Fibroblast of upper back skin (primary cell): ENCODE data around the gene HAP1.
"Not testable (repeated sequence)": the region's sequence is repeated elsewhere in the genome, so short reads cannot be mapped to it uniquely, and the experiment has no call there.

Source experiments
- DNase-seq: peaks from one replicate; pipeline ENCODE4 v3.0.0-alpha.2; 2013

Gene HAP1

DNA sequence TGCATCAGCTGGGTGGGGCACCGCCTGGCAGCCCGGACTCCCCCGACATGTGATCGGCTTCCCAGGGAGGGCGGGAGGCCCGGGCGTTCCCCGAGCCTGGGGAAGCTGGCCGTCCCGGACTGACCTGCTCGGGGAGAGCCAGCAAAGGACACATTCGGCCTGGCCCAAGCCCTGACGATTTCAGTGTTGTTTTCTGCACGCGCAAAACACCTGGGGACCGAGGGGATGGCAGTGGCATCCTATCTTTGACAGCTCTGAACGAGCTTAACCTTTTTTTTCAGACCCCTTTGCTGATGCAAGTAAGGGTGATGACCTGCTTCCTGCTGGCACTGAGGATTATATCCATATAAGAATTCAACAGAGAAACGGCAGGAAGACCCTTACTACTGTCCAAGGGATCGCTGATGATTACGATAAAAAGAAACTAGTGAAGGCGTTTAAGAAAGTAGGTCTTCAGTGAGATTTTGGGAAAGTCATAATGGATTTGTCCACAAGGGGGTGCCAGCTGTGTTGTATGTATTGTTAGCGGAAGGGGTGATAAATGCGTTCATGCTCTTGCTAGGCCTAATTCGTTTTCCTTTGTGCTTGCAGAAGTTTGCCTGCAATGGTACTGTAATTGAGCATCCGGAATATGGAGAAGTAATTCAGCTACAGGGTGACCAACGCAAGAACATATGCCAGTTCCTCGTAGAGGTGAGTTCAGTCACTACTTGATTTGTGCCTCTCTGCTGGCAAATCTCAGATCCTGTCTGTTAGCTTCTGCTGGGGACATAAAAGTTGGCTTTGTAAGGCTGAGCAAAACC lies 44.7 kb downstream of the HAP1 start:
- peak; percentile 77 for DNase-seq

GRCh38 chr17:41688641-41689496 lies 45.6 kb downstream of the HAP1 start, which contains the start of gene EIF1:
TSS of gene EIF1 (plus strand) at chr17:41688885. CDS start at chr17:41689039, 154 bp downstream.
- DNase-seq = peak; percentile 100

DNA sequence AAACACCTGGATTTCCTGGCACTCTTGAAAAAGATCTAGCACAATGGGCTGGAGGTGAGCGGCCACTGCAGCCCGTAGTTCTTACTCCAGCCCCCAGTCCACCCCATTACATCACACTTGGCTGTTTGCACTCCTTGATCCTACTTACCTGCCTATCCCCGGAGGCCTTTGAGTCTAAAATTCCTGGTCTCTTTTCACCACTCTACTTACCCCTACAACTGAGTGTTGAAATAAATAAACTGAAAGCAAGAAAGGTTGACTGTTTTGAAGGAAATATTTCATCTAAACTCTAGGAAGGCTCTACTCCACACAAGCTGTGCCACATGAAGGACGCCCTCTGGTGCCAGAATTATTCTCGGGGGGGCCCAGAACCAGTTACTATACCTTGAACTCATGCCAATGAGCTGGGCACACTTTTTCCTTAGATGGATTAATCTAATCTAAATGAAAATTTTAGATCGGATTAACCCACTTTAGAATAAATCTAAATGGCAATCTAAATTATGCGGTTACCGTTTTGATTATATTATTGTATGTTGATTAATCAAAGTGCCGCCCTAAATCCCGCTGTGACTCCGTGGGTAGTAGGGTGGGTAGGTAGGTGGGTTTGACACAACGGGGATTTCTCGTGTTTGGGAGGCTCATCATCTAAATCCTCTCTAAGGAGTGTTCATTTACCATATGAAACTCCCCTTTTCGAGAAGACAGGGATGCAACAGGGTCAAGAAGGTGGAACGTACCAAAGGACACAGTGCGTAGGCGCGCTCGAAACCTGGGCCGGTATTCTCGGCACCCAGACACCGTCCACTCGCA lies 46.4 kb downstream of the HAP1 start:
- DNase-seq = no peak

DNA sequence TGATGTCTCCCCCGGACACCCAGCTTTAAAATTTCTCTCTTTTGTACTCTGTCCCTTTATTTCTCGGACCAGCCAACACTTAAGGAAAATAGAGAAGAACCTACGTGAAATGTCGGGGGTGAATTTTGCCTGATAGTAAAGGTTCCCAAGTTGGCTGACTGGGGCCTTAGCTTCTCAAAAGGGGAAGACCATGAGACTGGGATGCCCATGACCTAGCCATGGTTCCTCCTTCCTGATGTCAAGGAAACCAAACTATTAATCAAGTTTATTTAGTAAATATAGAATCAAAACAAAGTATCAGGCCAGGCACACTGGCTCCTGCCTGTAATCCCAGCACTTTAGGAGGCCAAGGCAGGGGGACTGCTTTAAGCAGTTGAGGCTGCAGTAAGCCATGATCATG lies 48.2 kb downstream of the HAP1 start:
- DNase-seq = no peak

GRCh38 chr17:41685753-41686152 lies 48.7 kb downstream of the HAP1 start:
- not testable (repeated sequence) for DNase-seq

DNA sequence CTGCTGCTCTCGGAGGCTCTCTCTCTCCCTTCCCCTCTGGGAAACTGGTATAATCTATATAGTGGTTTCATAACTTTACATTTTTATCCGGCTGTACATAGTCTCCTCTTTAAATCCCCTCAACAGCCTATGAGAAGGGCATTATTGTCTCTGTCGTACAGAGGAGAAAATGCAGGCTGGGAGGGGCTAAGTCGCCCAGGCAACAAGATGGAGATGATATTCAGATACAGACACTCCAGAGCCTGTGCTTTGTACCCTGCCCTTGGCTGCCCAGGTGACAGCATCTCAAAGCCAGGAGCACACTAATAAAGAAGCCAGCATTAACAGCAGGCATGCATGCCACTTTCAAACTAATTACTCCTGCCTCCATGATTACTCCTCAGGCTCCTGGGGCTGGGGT lies 50.4 kb downstream of the HAP1 start:
- DNase-seq = no peak

GRCh38 chr17:41683441-41684007 lies 50.9 kb downstream of the HAP1 start:
- DNase-seq = no peak

GRCh38 chr17:41682631-41683030 lies 51.8 kb downstream of the HAP1 start:
- DNase-seq = no peak

DNA sequence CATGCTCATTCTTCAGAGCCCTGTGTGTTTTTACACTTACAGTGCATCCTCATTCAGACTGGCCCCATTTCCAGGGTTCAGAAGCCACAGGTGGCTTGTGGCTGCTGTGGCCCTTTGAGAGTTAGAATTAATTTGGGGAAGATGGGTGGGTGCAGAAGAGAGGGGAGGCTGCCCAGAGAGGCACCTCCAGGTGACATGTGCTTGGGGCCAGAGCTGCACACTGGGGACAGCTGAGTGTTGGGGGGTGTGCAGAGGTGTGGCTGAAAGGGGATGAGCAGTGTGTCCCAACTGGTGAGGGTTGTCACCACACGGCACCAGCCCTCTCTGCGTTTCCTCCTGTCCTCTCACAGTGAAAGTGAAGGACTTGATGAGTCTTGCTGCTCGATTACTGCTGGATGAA lies 52.7 kb downstream of the HAP1 start:
- no peak for DNase-seq

DNA sequence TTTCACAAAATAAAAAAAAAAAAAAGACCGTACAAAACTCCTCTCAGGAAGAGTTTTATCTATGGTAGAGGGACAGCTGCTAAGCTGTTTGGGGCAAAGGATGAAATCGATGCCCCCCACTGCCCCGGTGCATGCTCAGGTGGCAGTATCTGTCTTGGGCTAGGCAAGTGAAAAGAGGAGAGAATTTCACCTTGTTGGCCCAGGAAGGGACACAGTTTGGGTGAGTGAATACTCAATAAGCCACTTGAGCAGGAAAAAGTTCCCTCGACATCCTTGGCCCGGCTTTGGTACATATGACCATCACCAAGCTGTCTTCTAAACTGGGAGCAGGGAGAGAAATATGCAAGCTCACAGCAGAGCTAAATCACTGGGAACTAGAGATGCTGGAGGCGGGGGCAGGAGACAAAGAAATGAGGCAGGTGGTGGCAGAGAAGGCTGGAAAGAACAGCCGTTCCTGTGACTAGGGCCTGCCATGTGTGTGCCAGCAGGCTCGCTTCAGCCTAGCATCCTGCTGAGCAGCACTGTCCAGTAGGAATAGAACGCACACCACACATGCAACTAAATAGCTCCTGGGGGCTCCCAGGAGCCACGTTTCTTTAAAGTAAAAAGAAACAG lies 53.9 kb downstream of the HAP1 start:
- DNase-seq = no peak

DNA sequence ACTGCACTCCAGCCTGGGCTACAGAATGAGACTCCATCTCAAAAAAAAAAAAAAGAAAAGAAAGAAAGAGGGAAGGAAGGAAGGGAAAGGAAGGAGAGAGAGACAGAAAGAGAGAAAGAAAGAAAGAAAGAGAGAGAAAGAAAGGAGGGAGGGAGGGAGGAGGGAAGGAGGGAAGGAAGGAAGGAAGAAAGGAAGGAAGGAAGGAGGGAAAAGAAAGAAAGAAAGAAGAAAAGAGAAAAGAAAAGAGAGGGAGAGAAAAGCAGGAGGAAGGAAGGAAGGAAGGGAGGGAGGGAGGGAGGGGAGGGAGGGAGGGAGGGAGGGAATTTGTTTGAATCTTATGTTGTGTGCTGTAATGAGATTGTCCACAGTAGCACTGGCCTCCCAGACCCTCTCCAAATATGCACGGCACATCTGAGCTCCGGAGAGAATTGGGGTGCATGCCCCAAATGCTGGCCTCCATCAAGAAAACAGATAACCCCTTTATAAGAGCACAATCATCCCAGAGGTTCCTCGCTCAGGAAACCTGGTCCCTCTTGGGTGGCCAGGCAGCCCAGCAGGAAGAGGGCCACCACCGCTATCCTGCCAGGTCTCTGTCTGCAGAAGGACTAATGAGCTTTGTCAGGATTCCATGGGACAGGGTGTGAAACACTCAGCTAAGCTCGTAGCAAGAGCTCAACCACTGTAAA lies 54.6 kb downstream of the HAP1 start:
- DNase-seq = no peak

DNA sequence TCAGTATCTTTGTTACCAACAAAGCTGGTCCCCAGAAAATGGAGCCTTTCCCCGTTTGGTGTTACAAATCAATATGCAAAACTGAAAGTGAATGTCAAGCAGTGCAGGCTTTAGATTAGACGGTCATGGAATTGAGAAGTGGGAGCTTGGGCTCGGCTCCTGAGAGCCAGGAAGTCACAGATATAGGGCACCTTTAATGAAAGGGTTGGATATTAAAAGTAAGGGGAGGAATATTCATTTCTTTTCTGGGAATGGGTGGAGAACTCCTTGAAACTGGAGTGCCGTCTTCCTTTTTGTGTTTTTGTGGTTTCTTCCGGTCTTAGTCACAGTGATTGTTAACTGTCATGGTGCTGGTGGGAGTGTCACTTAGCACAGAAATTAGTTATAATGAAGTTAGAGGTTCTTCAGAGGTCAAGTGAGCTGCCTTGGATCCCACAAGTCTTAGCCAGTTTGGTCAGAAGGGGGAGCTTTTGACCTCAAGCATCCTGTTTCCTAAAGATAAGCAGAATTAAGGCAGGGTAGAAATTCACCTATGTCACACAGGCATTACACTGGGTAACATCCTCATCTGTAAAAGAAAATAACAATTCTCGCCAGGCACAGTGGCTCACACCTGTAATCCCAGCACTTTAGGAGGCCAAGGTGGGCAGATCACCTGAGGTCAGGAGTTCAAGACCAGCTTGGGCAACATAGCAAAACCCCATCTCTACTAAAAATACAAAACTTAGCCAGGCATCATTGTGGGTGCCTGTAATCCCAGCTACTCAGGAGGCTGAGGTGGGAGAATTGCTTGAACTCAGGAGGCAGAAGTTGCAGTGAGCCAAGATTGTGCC lies 55.3 kb downstream of the HAP1 start:
- DNase-seq = peak; percentile 28

- DNase-seq = no peak
Measured at GRCh38 chr17:41678411-41678906, 56.0 kb downstream of the HAP1 start.

DNA sequence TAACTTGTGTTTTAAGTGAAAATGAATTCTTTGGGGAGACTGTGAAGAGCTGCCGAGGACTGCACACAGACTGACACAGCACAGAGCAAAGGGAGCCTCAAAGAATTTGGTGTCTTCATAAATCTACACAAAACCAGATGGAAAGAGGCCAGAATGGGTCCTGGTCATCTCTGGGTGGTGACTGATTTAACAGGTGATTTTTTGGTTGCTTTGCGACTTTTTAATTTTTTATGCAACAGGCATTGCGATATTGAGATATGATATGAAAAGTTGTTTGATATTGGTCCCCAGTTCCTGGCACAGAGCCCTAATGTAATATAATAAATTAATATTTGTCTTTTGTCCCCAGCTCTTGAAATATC lies 58.4 kb downstream of the HAP1 start:
- DNase-seq = no peak

GRCh38 chr17:41675157-41676057 lies 59.0 kb downstream of the HAP1 start:
- DNase-seq = not testable (repeated sequence)
